ENCODE results near the gene NPC1L1. TPM values are rescaled to one million over a fixed set of nuclear protein-coding genes. Genes with fewer than 3 reads are reported as not detected.

The NPC1L1 gene
- total RNA-seq, 6 experiments from 2014 or later: 17.0 to 49.8 (median 21.1) TPM

DNA sequence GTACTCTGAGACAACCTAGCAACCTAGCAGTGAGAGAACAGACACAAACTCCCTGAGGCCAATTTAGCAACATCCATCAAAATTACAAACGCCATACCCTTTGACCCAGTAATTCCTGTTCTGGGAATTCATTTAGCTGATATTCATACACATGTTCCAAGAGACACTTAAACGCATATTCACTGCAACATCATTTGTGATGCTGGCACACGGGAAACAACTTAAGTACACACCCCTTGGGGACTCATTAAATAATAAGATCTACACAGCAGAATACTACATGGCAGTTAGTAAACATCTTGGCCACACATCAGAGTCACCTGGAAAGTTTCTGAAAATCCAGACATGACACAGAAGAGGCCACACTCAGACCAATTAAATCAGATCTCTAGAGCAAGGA is 68.3 kb downstream of the NPC1L1 start:
- Histone ChIP-seq H3K27me3 (no peaks in the 10 kb centered on the region), H3K27ac (no peak overlapping the region), H3K4me3 (no peak overlapping the region), H3K9me3 (no peaks in the 10 kb centered on the region), H3K36me3 (peaks cover 0 to 11% (median 3%) of the 10 kb centered on the region in 4 donors), H3K4me1 (peaks cover 0 to 64% (median 17%) of the 10 kb centered on the region in 4 donors)
- ATAC-seq (no peak), DNase-seq (no peak)
- intact Hi-C loops (cut with DNase I): no loop called here
- TF ChIP-seq POLR2A (IDR thresholded peaks at IDR 0.05): no peak
- TF ChIP-seq, protein P1, sequence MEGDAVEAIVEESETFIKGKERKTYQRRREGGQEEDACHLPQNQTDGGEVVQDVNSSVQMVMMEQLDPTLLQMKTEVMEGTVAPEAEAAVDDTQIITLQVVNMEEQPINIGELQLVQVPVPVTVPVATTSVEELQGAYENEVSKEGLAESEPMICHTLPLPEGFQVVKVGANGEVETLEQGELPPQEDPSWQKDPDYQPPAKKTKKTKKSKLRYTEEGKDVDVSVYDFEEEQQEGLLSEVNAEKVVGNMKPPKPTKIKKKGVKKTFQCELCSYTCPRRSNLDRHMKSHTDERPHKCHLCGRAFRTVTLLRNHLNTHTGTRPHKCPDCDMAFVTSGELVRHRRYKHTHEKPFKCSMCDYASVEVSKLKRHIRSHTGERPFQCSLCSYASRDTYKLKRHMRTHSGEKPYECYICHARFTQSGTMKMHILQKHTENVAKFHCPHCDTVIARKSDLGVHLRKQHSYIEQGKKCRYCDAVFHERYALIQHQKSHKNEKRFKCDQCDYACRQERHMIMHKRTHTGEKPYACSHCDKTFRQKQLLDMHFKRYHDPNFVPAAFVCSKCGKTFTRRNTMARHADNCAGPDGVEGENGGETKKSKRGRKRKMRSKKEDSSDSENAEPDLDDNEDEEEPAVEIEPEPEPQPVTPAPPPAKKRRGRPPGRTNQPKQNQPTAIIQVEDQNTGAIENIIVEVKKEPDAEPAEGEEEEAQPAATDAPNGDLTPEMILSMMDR (IDR thresholded peaks at IDR 0.05): no peak
- 41% methylated on average over 3 of the region's 3 CpGs for WGBS (ENCODE audit: insufficient coverage, low coverage, low lambda C conversion rate, missing lambda C conversion rate)

DNA sequence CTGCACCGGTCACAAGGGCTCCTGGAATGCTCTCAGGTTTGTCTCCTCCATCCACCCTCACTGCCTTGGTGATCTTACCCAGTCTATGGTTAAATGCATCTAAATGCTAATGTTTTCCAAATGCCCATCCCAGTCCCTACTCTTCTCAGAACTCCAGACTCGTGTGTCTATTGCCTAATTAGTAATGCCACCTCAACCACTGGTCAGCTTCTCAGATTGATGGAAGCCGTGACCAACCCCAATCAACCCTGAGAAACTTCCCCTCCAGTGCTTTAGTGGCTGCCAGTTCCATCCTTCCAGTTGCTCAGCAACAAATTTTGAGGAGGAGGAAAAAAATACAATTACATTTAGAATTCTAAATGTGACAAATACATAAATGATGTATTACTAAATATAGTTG is 69.3 kb downstream of the NPC1L1 start:
- intact Hi-C loops (cut with DNase I): no loop called here
- 51% methylated on average over 2 of the region's 3 CpGs for WGBS (ENCODE audit: insufficient coverage, low coverage, low lambda C conversion rate, missing lambda C conversion rate)
- Histone ChIP-seq H3K36me3 (peaks cover 0 to 16% (median 3%) of the 10 kb centered on the region in 4 donors), H3K9me3 (no peaks in the 10 kb centered on the region), H3K27ac (peak overlapping the region in 2 of 3 donors; percentile 13 to 77), H3K4me1 (peaks cover 0 to 66% (median 17%) of the 10 kb centered on the region in 4 donors), H3K4me3 (no peak overlapping the region), H3K27me3 (no peaks in the 10 kb centered on the region)
- TF ChIP-seq POLR2A (IDR thresholded peaks at IDR 0.05): no peak
- TF ChIP-seq, protein P1 (IDR thresholded peaks at IDR 0.05): no peak
- peak in 2 of 4 donors; percentile 19 to 32 for ATAC-seq
- DNase-seq: no peak

DNA sequence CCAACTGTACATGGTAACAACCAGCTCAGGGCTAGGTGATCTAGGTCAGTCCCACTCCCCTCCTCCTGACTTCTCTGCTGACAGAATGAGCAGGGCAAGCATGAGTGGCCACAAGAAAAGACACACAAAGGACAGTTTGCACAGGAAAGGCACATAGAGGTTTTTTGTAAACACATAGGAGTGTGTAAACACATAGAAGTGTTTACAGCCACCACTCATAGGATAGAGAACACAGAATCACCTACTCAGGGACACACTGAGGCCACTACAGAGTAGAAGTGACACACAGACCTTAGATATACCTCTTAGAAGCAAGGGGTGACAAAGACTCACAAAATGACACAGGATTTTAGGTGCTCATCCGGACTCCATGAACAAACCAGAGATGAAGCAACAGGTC is 69.7 kb downstream of the NPC1L1 start:
- Histone ChIP-seq H3K9me3 (no peaks in the 10 kb centered on the region), H3K27me3 (no peaks in the 10 kb centered on the region), H3K36me3 (peaks cover 0 to 16% (median 3%) of the 10 kb centered on the region in 4 donors), H3K27ac (peak overlapping the region in 2 of 3 donors; percentile 13 to 77), H3K4me3 (no peak overlapping the region), H3K4me1 (peaks cover 0 to 66% (median 17%) of the 10 kb centered on the region in 4 donors)
- 33% methylated on average over 1 of the region's 1 CpG for WGBS (ENCODE audit: insufficient coverage, low coverage, low lambda C conversion rate, missing lambda C conversion rate)
- peak in 3 of 4 donors; percentile 33 to 57 (median 46) for ATAC-seq
- no peak for DNase-seq
- TF ChIP-seq, protein P1 (IDR thresholded peaks at IDR 0.05): no peak
- no peak for TF ChIP-seq POLR2A (IDR thresholded peaks at IDR 0.05)
- intact Hi-C loops (cut with DNase I): no loop called here

DNA sequence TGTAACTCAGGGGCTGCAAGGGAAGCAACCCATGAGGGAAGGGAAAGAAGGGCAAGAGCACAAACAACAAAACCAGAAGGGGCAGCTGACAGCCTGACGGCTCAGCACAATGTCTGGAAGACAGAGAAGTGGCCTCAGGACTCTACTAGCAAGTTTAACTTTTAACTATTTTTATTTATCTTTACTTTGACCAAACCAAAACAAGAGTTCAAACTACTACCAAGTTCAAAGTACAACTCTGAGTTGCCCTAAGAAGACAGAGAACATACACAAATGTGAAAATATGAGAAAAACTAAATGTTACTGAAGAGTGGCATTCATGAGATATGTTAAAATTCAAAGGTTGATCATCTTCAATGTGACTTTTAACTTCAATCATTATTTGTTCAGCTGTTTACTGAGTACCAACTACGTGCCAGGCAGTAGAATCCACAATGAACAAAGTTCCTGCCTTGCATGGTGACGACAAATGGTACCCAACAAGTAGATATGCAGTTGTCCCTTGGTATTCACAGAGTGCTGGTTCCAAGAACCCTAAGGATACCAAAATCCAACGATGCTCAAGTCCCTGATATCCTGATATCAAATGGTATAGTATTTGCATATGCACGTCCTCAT is 70.4 kb downstream of the NPC1L1 start:
- H3K4me3 ChIP-seq: peak overlapping the region in 1 of 3 donors; percentile 9
- no peaks in the 10 kb centered on the region for H3K27me3 ChIP-seq
- WGBS (ENCODE audit: insufficient coverage, low coverage, low lambda C conversion rate, missing lambda C conversion rate): 61% methylated on average over 5 of the region's 5 CpGs
- DNase-seq (no peak), ATAC-seq (peak; percentile 61 to 76 (median 75))
- intact Hi-C loops (cut with DNase I): no loop called here
- no peaks in the 10 kb centered on the region for H3K9me3 ChIP-seq
- H3K36me3 ChIP-seq: peaks cover 0 to 19% (median 3%) of the 10 kb centered on the region in 4 donors
- peak overlapping the region; percentile 47 to 77 (median 52) for H3K27ac ChIP-seq
- H3K4me1 ChIP-seq: peaks cover 0 to 66% (median 17%) of the 10 kb centered on the region in 4 donors
- TF ChIP-seq, protein P1 (IDR thresholded peaks at IDR 0.05): no peak
- no peak for TF ChIP-seq POLR2A (IDR thresholded peaks at IDR 0.05)
